HFFc6 (cell line): ENCODE measurements around the gene THSD4. TPM values are rescaled to one million over a fixed set of nuclear protein-coding genes. Genes with fewer than 3 reads are reported as not detected.
A peak's percentile ranks its signal among the peaks of the same experiment; 100 is the strongest.

ENCODE experiments used
- DNase-seq: peaks from one replicate; pipeline ENCODE4 v3.0.0-alpha.2; 2018
- H3K27ac Mint-ChIP-seq: 2 replicates; pipeline ENCODE4 v1.8.0; 2020; ENCODE audit warnings: mild to moderate bottlenecking, mixed read lengths
- H3K27me3 Mint-ChIP-seq: 2 replicates; pipeline ENCODE4 v1.8.0; 2021; ENCODE audit warnings: mild to moderate bottlenecking, moderate library complexity, mixed read lengths; ENCODE audit not compliant: insufficient read depth
- H3K36me3 Mint-ChIP-seq: 2 replicates; pipeline ENCODE4 v1.8.0; 2021; ENCODE audit warnings: low read depth, mixed read lengths
- H3K4me1 Mint-ChIP-seq: 2 replicates; pipeline ENCODE4 v1.8.0; 2020; ENCODE audit warnings: low read depth, mixed read lengths
- H3K4me3 Mint-ChIP-seq: 2 replicates; pipeline ENCODE4 v1.8.0; 2020; ENCODE audit warnings: mild to moderate bottlenecking, moderate library complexity, mixed read lengths
- H3K9me3 Mint-ChIP-seq: 2 replicates; pipeline ENCODE4 v1.8.0; 2020; ENCODE audit warnings: mild to moderate bottlenecking, mixed read lengths
- CTCF ChIP-seq: fragments of 200-600 bp; sonication (generic); IDR thresholded peaks from 2 replicates; pipeline ENCODE4 v1.5.0; 2021; ENCODE audit warnings: antibody characterized with exemption, mild to moderate bottlenecking
- total RNA-seq, 6 experiments: library from RNA; stranded (reverse); fragmentation: NEBNext Ultra II Directional; extraction: Animal tissue kit (Norgen Biotek cat#: 25700); gene quantifications; 2 replicates in 1 of 6; 3 replicates in 5 of 6; pipeline ENCODE4 v1.2.3, GENCODE V29; 2021

Gene THSD4
- total RNA-seq, 6 experiments from 2014 or later: 32.7 to 39.1 (median 36.4) TPM

GRCh38 chr15:71106802-71107500 is 8.3 kb upstream of the THSD4 start:
- Mint-ChIP-seq H3K9me3 (no peaks in the 10 kb centered on the region), H3K4me3 (no peak overlapping the region), H3K27ac (peak overlapping the region; percentile 7; the same call in 1 of the 2 replicates), H3K4me1 (peaks cover 74% of the 10 kb centered on the region), H3K27me3 (peaks cover 2% of the 10 kb centered on the region), H3K36me3 (no peaks in the 10 kb centered on the region)
- DNase-seq: no peak
- no peak for TF ChIP-seq CTCF

GRCh38 chr15:71107501-71107815 is 7.8 kb upstream of the THSD4 start:
- peaks cover 2% of the 10 kb centered on the region; the same call in 1 of the 2 replicates for H3K27me3 Mint-ChIP-seq
- no peak for TF ChIP-seq CTCF
- H3K27ac Mint-ChIP-seq: no peak overlapping the region
- no peaks in the 10 kb centered on the region for H3K9me3 Mint-ChIP-seq
- H3K4me1 Mint-ChIP-seq: peaks cover 76% of the 10 kb centered on the region
- no peak for DNase-seq
- H3K36me3 Mint-ChIP-seq: no peaks in the 10 kb centered on the region
- H3K4me3 Mint-ChIP-seq: no peak overlapping the region

GRCh38 chr15:71109130-71109529 is 6.1 kb upstream of the THSD4 start:
- TF ChIP-seq CTCF: peak; percentile 65
- Mint-ChIP-seq H3K4me3 (no peak overlapping the region), H3K27ac (no peak overlapping the region), H3K27me3 (peaks cover 2% of the 10 kb centered on the region; the same call in 1 of the 2 replicates), H3K4me1 (peaks cover 64% of the 10 kb centered on the region), H3K36me3 (no peaks in the 10 kb centered on the region), H3K9me3 (no peaks in the 10 kb centered on the region)
- peak; percentile 79 for DNase-seq

- H3K27me3 Mint-ChIP-seq: peaks cover 5% of the 10 kb centered on the region; the same call in 1 of the 2 replicates
- no peak overlapping the region for H3K4me3 Mint-ChIP-seq
- H3K4me1 Mint-ChIP-seq: peaks cover 72% of the 10 kb centered on the region
- DNase-seq: no peak
- no peak for TF ChIP-seq CTCF
- H3K9me3 Mint-ChIP-seq: no peaks in the 10 kb centered on the region
- H3K27ac Mint-ChIP-seq: no peak overlapping the region; the same call in 1 of the 2 replicates
- H3K36me3 Mint-ChIP-seq: no peaks in the 10 kb centered on the region
These were observed 5.4 kb upstream of the THSD4 start for GRCh38 chr15:71109905-71110304.

- peaks cover 73% of the 10 kb centered on the region for H3K4me1 Mint-ChIP-seq
- TF ChIP-seq CTCF: no peak
- peaks cover 6% of the 10 kb centered on the region; the same call in 1 of the 2 replicates for H3K27me3 Mint-ChIP-seq
- peak overlapping the region; percentile 59 for H3K27ac Mint-ChIP-seq
- peak overlapping the region; percentile 21 for H3K4me3 Mint-ChIP-seq
- no peaks in the 10 kb centered on the region for H3K9me3 Mint-ChIP-seq
- no peak for DNase-seq
- H3K36me3 Mint-ChIP-seq: no peaks in the 10 kb centered on the region
These were observed 4.7 kb upstream of the THSD4 start for GRCh38 chr15:71110405-71111180.
